ENCODE measurements around the gene HOXA13. TPM values are rescaled to one million over a fixed set of nuclear protein-coding genes. Genes with fewer than 3 reads are reported as not detected.

The HOXA13 gene
- total RNA-seq, 2 donors from 2014 or later = 0.14 TPM; not detected in 1

- DNase-seq (ENCODE audit: low spot score) (no peak), ATAC-seq (ENCODE audit: insufficient number of reproducible peaks, low FRiP score, low read depth) (no peak)
- H3K36me3 ChIP-seq = no peaks in the 10 kb centered on the region
- peaks cover 36% of the 10 kb centered on the region for H3K27me3 ChIP-seq (replicated peaks; ENCODE audit: insufficient read depth)
- H3K9me3 ChIP-seq = no peaks in the 10 kb centered on the region
- no peak overlapping the region for H3K4me3 ChIP-seq
- no peak for TF ChIP-seq CTCF (IDR thresholded peaks at IDR 0.05)
- H3K4me1 ChIP-seq (ENCODE audit: control insufficient read depth in 1 of 2, low read depth in 2 of 2) = peaks cover 15 to 27% of the 10 kb centered on the region in 2 donors
- no peak overlapping the region for H3K27ac ChIP-seq
Measured at GRCh38 chr7:27177795-27178320, 22.0 kb downstream of the HOXA13 start.

- no peak for DNase-seq (ENCODE audit: low spot score)
- Histone ChIP-seq H3K4me1 (ENCODE audit: control insufficient read depth in 1 of 2, low read depth in 2 of 2) (peaks cover 15 to 33% of the 10 kb centered on the region in 2 donors), H3K4me3 (no peak overlapping the region), H3K36me3 (no peaks in the 10 kb centered on the region), H3K27ac (no peak overlapping the region), H3K9me3 (no peaks in the 10 kb centered on the region), H3K27me3 (replicated peaks; ENCODE audit: insufficient read depth) (peaks cover 30% of the 10 kb centered on the region)
- no peak for TF ChIP-seq CTCF (IDR thresholded peaks at IDR 0.05)
- ATAC-seq (ENCODE audit: insufficient number of reproducible peaks, low FRiP score, low read depth) = no peak
Measured at GRCh38 chr7:27176962-27177794, 22.7 kb downstream of the HOXA13 start.

- no peaks in the 10 kb centered on the region for H3K36me3 ChIP-seq
- H3K9me3 ChIP-seq = no peaks in the 10 kb centered on the region
- TF ChIP-seq CTCF (IDR thresholded peaks at IDR 0.05) = no peak
- H3K27me3 ChIP-seq (replicated peaks; ENCODE audit: insufficient read depth) = peaks cover 27% of the 10 kb centered on the region
- no peak for ATAC-seq (ENCODE audit: insufficient number of reproducible peaks, low FRiP score, low read depth)
- H3K4me1 ChIP-seq (ENCODE audit: control insufficient read depth in 1 of 2, low read depth in 2 of 2) = peaks cover 15 to 33% of the 10 kb centered on the region in 2 donors
- no peak for DNase-seq (ENCODE audit: low spot score)
- H3K27ac ChIP-seq = no peak overlapping the region
- no peak overlapping the region for H3K4me3 ChIP-seq
Measured at GRCh38 chr7:27176524-27176845, 23.4 kb downstream of the HOXA13 start.

- TF ChIP-seq CTCF (IDR thresholded peaks at IDR 0.05) = no peak
- Histone ChIP-seq H3K9me3 (no peaks in the 10 kb centered on the region), H3K4me3 (no peak overlapping the region), H3K27me3 (replicated peaks; ENCODE audit: insufficient read depth) (peaks cover 27% of the 10 kb centered on the region), H3K27ac (no peak overlapping the region), H3K36me3 (no peaks in the 10 kb centered on the region), H3K4me1 (ENCODE audit: control insufficient read depth in 1 of 2, low read depth in 2 of 2) (peaks cover 15 to 33% of the 10 kb centered on the region in 2 donors)
- ATAC-seq (ENCODE audit: insufficient number of reproducible peaks, low FRiP score, low read depth) (no peak), DNase-seq (ENCODE audit: low spot score) (no peak)
Measured at GRCh38 chr7:27175626-27176523, 24.0 kb downstream of the HOXA13 start.

All from thoracic aorta (tissue), 2 donors.